NOMO-1 treated with DMSO at 0.1 percent for 48 hours (cell line): ENCODE results near the gene ST3GAL6.

ENCODE experiments used
- DNase-seq: peaks from one replicate; lab custom pipeline; 2025; ENCODE audit not compliant: unreplicated experiment; lab: John Stamatoyannopoulos, UW

ST3GAL6 gene

DNA sequence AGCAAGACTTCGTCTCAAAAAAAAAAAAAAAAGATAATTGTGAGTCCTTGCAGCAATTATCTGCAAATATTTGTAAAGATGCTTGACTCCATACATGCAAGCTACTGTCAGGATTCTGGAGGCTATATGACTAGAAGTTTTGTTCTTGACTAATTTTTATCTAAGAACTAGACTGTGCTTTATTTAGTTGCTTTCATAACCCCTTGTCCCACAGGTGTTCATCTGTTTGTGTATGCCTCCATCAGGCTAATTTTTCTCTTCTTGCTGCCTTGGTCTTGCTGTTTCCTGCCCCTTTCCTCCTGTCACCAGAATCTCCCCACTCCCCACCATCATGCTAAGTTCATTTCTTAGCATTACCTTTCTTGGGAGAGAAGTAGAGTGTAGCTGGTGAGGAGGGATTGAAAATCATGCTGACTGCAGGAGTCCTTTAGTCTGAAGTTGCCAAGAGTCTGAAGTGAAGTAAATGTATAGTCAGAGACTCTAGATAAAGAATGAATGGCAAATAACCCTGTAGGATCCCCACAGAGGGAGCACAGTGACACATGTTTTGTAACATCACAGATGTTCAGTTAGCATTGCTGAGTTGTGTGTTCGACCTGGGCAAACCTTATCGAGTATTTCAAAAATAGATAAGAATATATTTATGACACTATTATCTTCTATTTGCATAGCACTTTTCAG lies 12.5 kb downstream of the ST3GAL6 start:
- no peak for DNase-seq

DNA sequence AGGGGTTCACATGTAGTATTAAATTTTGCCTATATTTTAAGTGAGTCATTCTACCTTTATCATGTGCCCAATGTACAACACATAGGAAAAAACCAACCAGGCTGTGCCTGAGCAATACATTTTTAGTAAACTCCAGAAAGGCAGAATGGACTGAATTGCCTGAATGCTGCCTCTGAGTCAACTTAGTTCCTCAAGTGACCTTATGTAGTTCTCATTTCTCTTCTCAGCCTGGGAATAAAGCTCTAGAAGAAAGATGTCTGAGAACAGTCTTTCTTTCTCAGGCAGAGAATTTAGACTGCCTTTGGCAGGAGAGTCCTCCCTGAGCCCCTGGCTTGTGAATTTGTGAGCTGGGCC lies 13.0 kb downstream of the ST3GAL6 start:
- no peak for DNase-seq

DNA sequence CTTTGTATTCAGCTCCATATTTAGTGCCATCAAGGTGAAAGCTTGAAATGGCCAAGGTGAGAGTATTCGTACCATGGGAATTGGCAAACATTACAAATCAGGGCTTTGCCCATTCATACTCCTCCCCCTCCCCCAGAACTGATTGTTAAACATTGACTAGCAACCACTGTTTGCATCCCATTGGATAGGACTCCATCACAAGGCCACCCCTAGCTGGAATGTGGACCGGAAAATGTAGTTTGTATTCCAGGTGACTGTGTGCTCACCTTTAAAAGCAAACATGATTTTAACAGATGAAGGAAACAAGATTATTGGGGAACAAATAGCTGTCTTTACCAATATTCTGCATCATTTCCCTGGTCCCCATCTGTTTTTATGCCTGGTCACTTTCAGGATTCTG lies 14.1 kb downstream of the ST3GAL6 start:
- DNase-seq: no peak

DNA sequence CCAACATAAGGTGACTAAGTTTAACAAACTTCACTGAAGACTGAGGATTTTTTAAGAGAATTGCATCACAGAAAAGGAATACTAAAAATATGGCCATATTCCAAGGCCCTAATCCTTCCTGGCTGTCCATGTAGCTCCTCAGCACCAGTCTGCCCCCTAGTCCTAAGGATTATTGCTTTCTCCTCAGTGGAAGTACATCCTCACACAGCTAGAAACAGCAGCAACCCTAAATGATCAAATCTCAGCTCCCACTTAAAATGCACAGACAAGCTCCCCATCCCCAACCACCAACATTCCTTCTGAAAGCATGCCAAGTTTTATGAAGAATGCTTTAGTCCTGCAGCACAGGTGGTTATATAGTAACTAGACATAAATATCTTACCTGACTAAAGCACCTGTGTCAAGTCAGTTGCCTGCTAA lies 14.7 kb downstream of the ST3GAL6 start:
- no peak for DNase-seq

DNA sequence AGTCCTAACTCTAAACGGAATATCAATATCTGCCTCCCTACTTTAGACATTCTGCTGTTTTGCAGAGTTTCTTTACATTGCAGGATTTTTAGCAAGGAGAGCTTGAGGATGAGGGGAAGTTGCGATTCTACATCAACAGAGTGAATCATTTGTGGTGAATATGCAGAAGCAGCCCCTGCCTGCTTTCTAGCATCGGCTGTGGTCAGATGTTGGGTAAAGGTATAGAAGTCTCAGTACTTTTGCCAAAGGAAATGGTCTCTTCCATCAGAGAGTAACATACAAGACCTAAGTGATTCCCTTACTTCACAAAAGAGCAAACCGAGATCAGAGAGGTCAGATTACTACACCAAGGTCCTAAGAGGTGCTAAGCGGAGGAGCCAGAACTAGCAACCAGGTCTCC lies 15.2 kb downstream of the ST3GAL6 start:
- peak; percentile 89 for DNase-seq

DNA sequence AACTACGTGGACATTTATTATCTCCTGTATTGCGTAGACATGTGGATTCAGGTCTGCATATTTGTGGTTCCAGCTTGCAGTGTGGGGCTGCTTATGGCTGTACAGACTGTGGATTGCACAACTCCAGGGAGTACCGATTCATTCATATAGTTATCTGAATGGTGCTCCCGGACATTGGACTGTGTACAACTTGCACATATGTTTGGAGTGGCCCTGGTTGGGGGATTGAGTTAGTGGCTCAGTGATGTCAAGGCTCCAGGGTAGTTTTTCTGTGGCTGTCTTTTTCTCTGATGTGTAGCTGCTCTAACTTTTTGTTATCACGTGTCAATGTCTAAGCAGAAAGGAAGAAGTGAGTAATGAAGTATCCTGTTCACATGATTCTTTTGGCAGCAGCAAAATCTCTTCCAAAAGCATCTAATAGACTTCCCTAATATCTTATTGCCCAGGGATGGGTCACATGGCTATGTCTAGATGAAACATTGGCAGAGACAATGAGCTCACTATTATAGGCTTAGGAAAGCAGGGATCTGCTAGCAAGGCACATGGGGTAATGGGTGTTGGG lies 15.8 kb downstream of the ST3GAL6 start:
- DNase-seq: peak; percentile 63

DNA sequence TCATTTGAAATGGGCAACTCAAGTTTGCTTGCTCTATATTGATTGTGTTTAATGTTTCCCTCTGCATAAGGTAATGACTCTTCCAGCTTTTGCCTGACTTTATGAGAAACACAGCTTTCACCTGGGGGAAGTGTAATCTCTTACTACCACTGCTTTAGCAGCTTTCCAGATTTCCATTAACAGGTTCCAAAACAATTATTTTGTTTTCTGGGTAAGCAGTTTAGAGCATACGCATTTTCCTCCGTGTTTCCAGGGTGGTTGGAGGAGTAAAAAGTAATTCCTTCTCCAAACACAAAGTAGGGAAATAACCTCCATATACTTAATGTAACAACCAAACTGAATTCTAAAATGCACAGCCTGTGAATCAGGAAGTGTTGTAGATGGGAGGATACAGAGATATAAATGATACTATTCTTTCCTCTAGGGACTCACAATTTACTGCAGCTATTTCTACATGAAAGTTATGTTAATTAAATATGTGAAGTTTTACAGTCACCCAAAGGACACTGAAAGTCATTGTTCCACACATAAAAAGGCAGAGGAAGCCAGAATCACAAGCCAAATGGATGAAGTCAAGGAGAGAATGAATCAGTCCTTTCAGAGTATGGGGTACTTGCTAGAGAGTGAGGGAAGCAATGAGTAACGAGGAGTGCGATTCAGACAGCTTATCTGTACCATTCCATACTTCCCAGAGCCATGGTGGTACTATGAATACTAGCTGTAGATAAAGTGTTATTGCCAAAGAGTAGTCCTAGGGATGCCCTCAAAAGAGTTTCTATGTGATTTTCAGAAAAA lies 16.6 kb downstream of the ST3GAL6 start:
- DNase-seq: no peak

DNA sequence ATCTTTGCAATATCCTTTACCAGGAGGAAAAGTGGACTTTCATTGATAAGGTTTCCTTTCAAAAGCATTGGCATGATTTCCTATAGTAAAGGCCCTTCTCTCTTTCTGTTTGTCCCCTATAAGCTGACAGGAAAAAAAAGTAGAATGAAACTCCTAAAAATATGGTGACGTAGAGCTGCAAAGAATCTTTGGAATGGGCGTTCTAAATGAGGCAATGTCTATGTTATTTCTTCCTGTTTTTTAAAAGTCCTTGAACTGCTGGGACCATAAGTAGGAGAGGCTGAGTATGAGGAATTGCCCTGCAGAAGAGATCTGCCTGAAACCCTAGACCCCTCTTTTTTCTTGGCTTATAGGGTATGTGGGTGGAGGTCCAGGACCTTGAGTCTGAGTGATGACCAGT lies 17.2 kb downstream of the ST3GAL6 start:
- no peak for DNase-seq

DNA sequence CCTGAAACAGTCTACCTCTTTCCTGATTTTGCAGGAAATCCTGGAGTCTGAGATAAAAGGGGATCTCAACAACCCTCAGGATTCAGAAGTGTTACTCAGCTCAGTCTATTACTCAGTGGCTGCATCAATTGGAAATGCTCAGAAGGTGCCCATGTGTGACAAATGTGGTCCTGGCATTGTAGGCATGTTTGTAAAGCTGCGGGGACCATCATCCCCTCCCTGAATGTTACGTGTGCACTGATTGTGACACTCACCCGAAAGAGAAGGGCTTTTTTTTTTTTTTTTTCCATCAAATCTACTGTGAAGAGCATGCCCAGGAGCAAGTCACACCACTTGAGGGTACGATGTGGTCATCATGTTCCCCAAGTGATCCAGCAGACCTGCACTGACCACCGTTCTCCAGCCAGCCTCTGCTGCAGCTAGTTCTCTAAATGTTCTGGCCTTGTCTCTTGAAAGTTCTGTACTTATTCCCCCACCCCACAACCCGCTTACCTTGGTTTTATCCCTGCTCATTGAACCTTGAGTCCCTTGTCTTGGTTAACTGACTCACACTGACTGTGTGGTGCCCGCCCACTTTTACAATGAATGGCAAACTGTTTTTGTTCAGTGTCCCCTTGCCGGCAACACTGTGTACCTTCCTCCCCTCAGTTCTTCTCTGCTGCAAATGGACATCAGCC lies 19.8 kb downstream of the ST3GAL6 start:
- DNase-seq: no peak

DNA sequence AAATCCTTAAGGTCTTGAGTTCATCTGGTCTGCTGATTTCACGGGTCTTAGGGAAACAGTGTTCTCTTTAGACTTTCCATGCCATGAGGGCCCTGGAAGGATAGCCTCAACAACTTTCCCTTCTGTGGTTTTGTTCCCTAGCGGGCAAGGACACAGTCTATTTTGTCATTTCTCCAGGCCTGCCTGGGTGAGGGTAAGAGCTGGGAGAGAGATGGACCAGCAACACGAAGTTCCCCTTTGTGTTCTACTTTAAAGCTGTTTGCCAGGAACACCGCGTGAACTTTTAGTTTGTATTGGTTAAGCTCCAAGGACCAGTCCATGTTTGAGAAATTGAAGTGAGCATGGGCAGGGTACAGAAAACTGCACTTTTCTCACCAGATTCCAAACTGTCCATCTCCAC lies 20.9 kb downstream of the ST3GAL6 start:
- no peak for DNase-seq

DNA sequence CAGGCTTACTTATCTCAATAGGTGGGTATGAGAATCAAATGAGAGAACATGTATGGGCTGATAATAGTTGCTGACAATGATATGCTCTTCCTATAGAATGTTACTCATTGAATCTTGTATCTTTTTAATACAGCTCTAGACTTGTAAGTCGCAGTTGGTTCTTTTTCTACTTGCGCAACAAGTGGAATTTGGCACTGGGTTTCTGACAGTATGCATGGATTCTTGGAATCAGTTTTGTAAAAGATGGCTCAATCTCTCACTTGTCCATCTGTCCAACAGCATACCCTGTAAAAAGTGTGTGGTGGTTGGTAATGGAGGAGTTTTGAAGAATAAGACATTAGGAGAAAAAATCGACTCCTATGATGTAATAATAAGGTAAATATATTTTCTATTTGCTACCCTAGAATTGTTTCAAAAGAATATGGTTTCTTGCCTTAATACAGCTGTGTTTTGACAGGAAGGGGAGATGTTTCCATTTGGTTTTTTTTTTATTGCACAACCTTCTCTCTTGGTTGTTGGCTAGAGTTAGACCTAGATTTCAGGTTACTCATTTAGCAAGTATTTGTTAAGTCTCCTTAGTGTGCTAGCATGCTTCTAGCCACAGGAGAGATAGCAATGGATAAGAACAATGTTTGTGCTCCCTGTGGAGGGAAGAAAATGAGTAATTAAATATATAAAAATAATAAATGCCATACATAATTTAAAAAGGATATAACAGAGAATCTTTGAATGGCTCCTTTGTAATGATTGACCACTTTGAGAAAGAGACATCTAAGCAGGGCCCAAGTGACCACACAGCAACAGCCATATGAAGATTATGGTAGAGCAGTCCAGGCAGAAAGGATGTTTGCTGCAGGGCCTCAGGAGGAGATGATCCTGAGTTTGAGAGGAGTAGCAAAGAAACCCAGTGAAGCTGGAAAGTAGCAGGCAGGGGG lies 21.8 kb downstream of the ST3GAL6 start:
- peak; percentile 55 for DNase-seq

DNA sequence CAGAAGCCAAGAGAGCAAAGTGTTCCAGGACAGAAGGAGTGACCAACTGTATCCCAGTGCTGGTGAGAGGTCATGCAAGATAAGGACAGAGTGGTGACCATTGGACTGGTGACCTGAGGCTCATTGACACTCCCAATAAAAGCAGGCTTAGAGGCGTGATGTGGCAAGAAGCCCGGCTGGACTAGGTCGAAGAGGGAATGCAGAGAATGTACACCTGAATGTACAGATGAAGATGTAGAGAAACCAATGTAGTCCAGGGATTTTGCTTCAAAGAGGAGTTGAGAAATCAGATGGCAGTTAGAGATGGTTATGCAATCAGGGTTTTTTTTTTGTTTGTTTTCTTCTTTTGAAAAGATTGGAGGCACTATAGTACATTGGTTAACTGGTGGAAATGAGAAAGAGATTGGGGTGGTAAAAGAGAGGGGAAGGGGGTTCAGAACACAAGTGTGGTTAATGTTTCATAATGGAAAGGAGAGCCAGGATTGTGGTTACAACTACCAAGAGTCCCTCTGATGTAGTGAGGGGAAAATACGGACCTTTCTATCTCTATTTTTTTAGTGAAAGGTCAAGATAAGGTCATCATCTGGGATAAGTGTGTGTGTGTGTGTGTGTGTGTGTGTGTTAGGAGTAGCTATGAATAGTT lies 23.3 kb downstream of the ST3GAL6 start:
- peak; percentile 68 for DNase-seq

DNA sequence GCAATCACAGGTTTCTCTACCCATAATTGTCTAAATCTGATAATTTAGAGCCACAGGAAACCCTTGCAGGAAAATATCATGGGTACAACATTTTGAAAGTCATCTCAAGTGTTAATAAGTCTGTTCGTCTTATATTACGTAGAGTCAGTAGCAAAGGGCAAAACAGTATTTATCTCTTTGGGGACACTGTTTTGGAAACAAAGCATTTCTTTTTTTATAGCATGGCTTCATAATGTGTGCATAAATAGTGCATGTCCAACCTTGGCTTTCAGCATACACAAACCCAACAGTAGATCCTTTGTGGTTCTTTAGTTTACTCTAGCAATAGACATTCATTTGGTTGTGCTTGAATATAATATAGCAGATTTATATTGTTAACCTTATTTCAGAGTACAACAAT lies 24.0 kb downstream of the ST3GAL6 start:
- no peak for DNase-seq

DNA sequence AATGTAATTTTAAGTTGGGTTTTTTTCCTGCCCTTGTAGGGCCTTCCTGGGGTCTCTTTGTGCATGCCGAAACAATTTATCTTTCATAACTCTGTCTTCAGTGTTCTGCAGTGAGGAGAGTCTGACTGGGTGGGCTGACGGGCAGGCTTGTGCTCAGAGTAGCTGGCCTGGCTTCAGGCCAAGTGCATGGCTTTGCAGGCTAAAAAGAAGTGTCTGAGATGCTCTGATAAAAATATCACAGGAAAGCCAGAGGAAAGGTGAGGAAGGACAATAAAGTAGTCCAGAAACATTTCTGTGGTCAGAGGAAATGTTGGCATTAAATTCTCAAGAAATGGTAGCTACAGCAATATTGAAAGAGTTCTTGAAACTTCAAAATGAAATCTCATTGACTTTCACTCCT lies 25.5 kb downstream of the ST3GAL6 start:
- no peak for DNase-seq

DNA sequence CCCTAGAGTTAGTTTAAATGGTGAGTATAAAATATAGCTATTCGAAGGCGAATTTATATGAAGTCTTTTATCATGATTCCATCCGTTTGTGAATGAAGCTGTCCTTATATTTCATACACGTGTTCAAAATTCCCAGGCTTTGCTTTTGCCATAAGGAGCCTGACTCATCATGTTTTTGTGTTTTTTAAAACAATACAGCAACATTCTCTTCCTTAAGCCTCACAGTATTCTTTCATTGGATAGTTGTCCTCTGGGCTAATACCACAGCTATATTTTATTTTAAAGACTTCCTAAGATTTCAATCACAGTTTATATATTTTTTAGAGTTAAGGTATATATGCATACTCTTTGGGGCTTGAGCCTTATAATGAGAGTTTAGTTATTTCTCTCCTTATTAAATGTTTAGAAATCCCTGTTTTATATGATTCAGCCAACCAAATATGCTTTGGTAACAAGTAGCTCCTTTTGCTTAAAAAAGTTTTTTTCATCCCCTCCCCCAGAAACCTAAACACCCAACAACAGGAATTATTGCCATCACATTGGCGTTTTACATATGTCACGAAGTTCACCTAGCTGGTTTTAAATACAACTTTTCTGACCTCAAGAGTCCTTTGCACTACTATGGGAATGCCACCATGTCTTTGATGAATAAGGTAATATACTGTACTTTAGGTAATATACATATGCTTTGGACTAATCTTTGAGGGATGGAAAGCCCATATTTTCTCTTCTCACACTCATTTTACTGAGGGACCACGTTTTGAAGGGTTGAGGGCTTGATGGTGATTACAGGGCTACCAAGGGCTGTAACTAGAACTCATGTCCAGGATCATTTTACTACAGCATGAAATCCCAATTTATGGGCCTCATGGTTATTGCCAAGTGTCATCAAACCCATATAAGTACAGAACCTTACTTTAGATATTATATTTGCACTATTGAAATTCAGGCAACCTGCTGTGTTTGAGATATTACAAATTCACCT lies 28.5 kb downstream of the ST3GAL6 start:
- no peak for DNase-seq

DNA sequence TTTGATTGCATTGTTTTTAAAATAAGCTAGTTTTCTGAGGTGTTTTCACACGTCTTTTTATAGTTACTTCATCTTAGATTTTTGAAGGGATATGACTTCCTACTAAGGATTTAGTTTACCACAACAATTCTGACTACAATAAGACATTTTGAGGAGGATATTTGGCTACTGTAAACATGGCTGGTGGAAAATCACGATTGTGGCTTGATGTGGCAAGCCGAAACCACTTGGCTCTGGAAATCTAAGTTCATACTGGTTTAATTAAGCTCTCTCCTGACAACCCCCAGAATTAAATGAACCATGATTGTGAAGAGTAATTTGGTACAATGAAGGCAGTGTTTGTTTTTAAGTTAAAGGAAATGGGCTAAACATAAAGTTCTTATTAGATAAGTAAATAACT lies 30.8 kb downstream of the ST3GAL6 start:
- no peak for DNase-seq

DNA sequence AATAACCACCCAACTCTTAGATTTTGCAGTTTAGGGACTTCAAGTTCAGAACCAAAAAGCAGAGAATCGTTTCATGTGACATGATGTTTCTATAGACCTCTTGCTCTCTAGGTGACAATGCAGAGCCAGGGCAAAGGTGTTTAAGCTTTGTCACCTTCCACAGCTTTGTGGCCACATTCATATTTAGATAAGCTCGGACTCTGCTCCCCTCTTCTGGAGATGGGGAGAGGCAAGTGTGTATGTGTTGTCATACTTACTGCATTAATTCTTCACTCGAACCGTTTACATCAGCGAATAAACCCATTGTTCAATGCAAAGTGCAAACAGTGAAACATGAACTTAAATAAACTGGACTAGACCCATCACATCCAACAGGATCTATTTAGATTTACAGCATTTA lies 33.2 kb downstream of the ST3GAL6 start:
- no peak for DNase-seq

DNA sequence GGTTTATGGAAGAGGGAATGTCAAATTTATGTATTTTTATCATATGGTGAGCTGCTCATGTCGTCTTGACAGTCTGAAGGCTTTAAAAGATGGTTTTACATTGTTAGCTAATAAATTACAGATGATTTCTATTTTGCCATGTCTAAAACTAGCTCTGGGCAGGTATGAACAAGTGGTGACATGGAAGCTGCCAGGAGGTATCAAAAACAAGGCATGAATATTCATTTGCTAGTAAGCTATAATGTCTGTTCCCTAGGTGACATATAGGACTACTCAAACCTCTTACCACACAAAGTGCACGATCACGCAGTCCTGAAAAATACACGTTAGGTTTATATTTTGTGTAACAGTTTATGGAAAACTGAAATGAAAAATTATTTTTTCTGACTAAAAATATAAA lies 34.8 kb downstream of the ST3GAL6 start:
- DNase-seq: no peak

DNA sequence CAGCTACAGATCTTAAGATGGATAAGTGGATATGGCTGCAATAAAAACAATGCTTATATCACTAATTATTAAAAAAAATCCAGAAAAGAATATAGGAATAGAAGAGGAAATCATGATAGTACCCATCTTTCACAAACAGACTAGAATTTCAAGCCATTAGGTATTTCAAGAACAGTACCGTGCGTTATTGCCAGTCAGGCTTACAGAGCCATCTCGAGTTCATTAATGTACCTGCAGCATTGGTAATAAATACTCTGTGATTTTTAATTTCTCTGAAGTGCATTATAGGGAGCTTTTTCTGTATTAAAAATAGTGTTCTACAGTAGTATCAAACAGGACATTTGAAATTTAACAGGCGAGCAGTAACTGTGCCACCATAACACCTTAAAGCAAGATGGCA lies 35.7 kb downstream of the ST3GAL6 start:
- no peak for DNase-seq
